ENCODE measurements around the gene RPUSD4.
"Not testable (repeated sequence)": the region's sequence is repeated elsewhere in the genome, so short reads cannot be mapped to it uniquely, and the experiment has no call there.

RPUSD4 gene

GRCh38 chr11:126211236-126212088, at the start of gene RPUSD4, which contains the start of gene FAM118B:
RPUSD4 (minus strand) TSS chr11:126211650; CDS start chr11:126211638, 12 bp downstream.
FAM118B (plus strand) TSS chr11:126211782; CDS start chr11:126235002, 23,220 bp downstream.
- Histone ChIP-seq H3K9me3 (replicated peaks in 1 of 11) (no peaks in the 10 kb centered on the region), H3K27me3 (no peaks in the 10 kb centered on the region), H3K4me1 (peaks cover 23 to 56% (median 30%) of the 10 kb centered on the region in 10 experiments), H3K4me3 (peak within 1 kb of the TSS; percentile 79 to 97 (median 88)), H3K9ac (peak within 1 kb of the TSS; percentile 74 to 94 (median 87)), H4K20me1 (peaks cover 0 to 50% (median 11%) of the 10 kb centered on the region in 11 experiments; a peak in 11 of 22 replicates), H3K36me3 (peaks cover 31 to 42% (median 38%) of the 10 kb centered on the region in 11 experiments), H3K27ac (peak within 1 kb of the TSS; percentile 57 to 90 (median 85); a peak in 21 of 22 replicates), H3K4me2 (peak within 1 kb of the TSS; percentile 85 to 98 (median 95))
- no peak for TF ChIP-seq Cebpa-rat (IDR thresholded peaks at IDR 0.05)

GRCh38 chr11:126257764-126258163, 46.3 kb upstream of the RPUSD4 start:
- TF ChIP-seq Cebpa-rat (IDR thresholded peaks at IDR 0.05) = no peak
- no peaks in the 10 kb centered on the region for H3K27me3 ChIP-seq
- no peaks in the 10 kb centered on the region for H3K9me3 ChIP-seq (replicated peaks in 1 of 11)
- H3K4me2 ChIP-seq = no peak overlapping the region
- no peak overlapping the region for H3K27ac ChIP-seq
- H3K4me1 ChIP-seq = no peaks in the 10 kb centered on the region
- H3K4me3 ChIP-seq = no peak overlapping the region
- peaks cover 74 to 97% (median 89%) of the 10 kb centered on the region in 11 experiments for H3K36me3 ChIP-seq
- peaks cover 0 to 20% (median 12%) of the 10 kb centered on the region in 11 experiments; a peak in 8 of 22 replicates for H4K20me1 ChIP-seq
- H3K9ac ChIP-seq = no peak overlapping the region

GRCh38 chr11:126257144-126257543, 45.7 kb upstream of the RPUSD4 start:
- Histone ChIP-seq H3K9ac (no peak overlapping the region), H3K4me1 (no peaks in the 10 kb centered on the region), H3K4me3 (no peak overlapping the region), H3K36me3 (peaks cover 74 to 97% (median 89%) of the 10 kb centered on the region in 11 experiments), H3K27ac (no peak overlapping the region), H3K27me3 (no peaks in the 10 kb centered on the region), H3K9me3 (replicated peaks in 1 of 11) (no peaks in the 10 kb centered on the region), H4K20me1 (peaks cover 0 to 17% (median 8%) of the 10 kb centered on the region in 11 experiments; a peak in 8 of 22 replicates), H3K4me2 (no peak overlapping the region)
- TF ChIP-seq Cebpa-rat (IDR thresholded peaks at IDR 0.05) = peak in 1 of 11 experiments; percentile 59; a peak in 1 of 22 replicates

GRCh38 chr11:126256216-126256615, 44.8 kb upstream of the RPUSD4 start:
- Histone ChIP-seq H3K4me2 (no peak overlapping the region), H3K27me3 (no peaks in the 10 kb centered on the region), H4K20me1 (peaks cover 0 to 11% (median 3%) of the 10 kb centered on the region in 11 experiments; a peak in 5 of 22 replicates), H3K27ac (no peak overlapping the region), H3K9ac (no peak overlapping the region), H3K9me3 (replicated peaks in 1 of 11) (no peaks in the 10 kb centered on the region), H3K4me3 (no peak overlapping the region), H3K4me1 (no peaks in the 10 kb centered on the region), H3K36me3 (peaks cover 73 to 97% (median 89%) of the 10 kb centered on the region in 11 experiments)
- no peak for TF ChIP-seq Cebpa-rat (IDR thresholded peaks at IDR 0.05)

- H4K20me1 ChIP-seq; H3K4me3 ChIP-seq; H3K4me1 ChIP-seq; H3K27ac ChIP-seq; H3K9me3 ChIP-seq (replicated peaks in 1 of 11); H3K4me2 ChIP-seq; H3K27me3 ChIP-seq; H3K9ac ChIP-seq: not testable (repeated sequence)
- peaks cover 73 to 94% (median 89%) of the 10 kb centered on the region in 11 experiments for H3K36me3 ChIP-seq
These were observed 44.1 kb upstream of the RPUSD4 start for GRCh38 chr11:126255507-126255906.

GRCh38 chr11:126254819-126255218, 43.4 kb upstream of the RPUSD4 start:
- TF ChIP-seq Cebpa-rat (IDR thresholded peaks at IDR 0.05) = no peak
- Histone ChIP-seq H3K9ac (no peak overlapping the region), H4K20me1 (peaks cover 0 to 7% (median 0%) of the 10 kb centered on the region in 11 experiments; a peak in 3 of 22 replicates), H3K27ac (no peak overlapping the region), H3K4me2 (no peak overlapping the region), H3K36me3 (peaks cover 73 to 93% (median 84%) of the 10 kb centered on the region in 11 experiments), H3K4me1 (no peaks in the 10 kb centered on the region), H3K9me3 (replicated peaks in 1 of 11) (no peaks in the 10 kb centered on the region), H3K4me3 (no peak overlapping the region), H3K27me3 (no peaks in the 10 kb centered on the region)

GRCh38 chr11:126253265-126253664, 41.8 kb upstream of the RPUSD4 start:
- no peak overlapping the region for H3K9ac ChIP-seq
- no peaks in the 10 kb centered on the region for H3K27me3 ChIP-seq
- H3K4me2 ChIP-seq = no peak overlapping the region
- no peaks in the 10 kb centered on the region for H3K4me1 ChIP-seq
- TF ChIP-seq Cebpa-rat (IDR thresholded peaks at IDR 0.05) = no peak
- H3K27ac ChIP-seq = no peak overlapping the region
- no peaks in the 10 kb centered on the region for H3K9me3 ChIP-seq (replicated peaks in 1 of 11)
- peaks cover 74 to 100% (median 81%) of the 10 kb centered on the region in 11 experiments for H3K36me3 ChIP-seq
- no peak overlapping the region for H3K4me3 ChIP-seq
- peaks cover 0 to 7% (median 0%) of the 10 kb centered on the region in 11 experiments; a peak in 3 of 22 replicates for H4K20me1 ChIP-seq

GRCh38 chr11:126246636-126247035, 35.2 kb upstream of the RPUSD4 start:
- H3K9ac ChIP-seq = no peak overlapping the region
- no peaks in the 10 kb centered on the region for H3K27me3 ChIP-seq
- H3K4me1 ChIP-seq = peaks cover 0 to 11% (median 0%) of the 10 kb centered on the region in 10 experiments; a peak in 4 of 20 replicates
- no peak for TF ChIP-seq Cebpa-rat (IDR thresholded peaks at IDR 0.05)
- H3K4me2 ChIP-seq = peak overlapping the region in 2 of 11 experiments; percentile 10 to 18; a peak in 3 of 22 replicates
- H3K4me3 ChIP-seq = no peak overlapping the region
- H3K36me3 ChIP-seq = peaks cover 48 to 99% (median 71%) of the 10 kb centered on the region in 11 experiments; a peak in 21 of 22 replicates
- H3K27ac ChIP-seq = peak overlapping the region in 1 of 11 experiments; percentile 28; a peak in 2 of 22 replicates
- H4K20me1 ChIP-seq = peaks cover 0 to 8% (median 0%) of the 10 kb centered on the region in 11 experiments; a peak in 1 of 22 replicates
- no peaks in the 10 kb centered on the region for H3K9me3 ChIP-seq (replicated peaks in 1 of 11)

- Histone ChIP-seq H3K27me3 (no peaks in the 10 kb centered on the region), H3K4me2 (no peak overlapping the region), H3K4me1 (peaks cover 0 to 7% (median 0%) of the 10 kb centered on the region in 10 experiments; a peak in 3 of 20 replicates), H3K36me3 (peaks cover 33 to 84% (median 45%) of the 10 kb centered on the region in 11 experiments), H3K27ac (no peak overlapping the region), H4K20me1 (peaks cover 0 to 7% (median 0%) of the 10 kb centered on the region in 11 experiments; a peak in 4 of 22 replicates), H3K4me3 (no peak overlapping the region), H3K9me3 (replicated peaks in 1 of 11) (no peaks in the 10 kb centered on the region), H3K9ac (no peak overlapping the region)
- no peak for TF ChIP-seq Cebpa-rat (IDR thresholded peaks at IDR 0.05)
These were observed 21.9 kb upstream of the RPUSD4 start for GRCh38 chr11:126233391-126233790.

Data from BLaER1 treated with 17β-estradiol and CSF1 and Interleukin-3, amounts not matched to agents 10 nM and 100 nM (cell line).